Keratinocyte (primary cell): ENCODE data around the gene LRP1B.

Experiments
- EZH2 ChIP-seq: IDR thresholded peaks from one replicate; pipeline ENCODE4 v1.6.1; 2012; ENCODE audit warnings: inconsistent platforms, mild to moderate bottlenecking, low read length, moderate library complexity
- TF ChIP-seq, protein P1 (sequence below), 3 experiments: IDR thresholded peaks in 1 of 3; conservative IDR thresholded peaks in 1 of 3; optimal IDR thresholded peaks in 1 of 3; 2 replicates in 2 of 3; 3 replicates in 1 of 3; pipeline versions ENCODE3 to v1.5.1; 2011; ENCODE audit warnings: low read length in 3 of 3, mild to moderate bottlenecking in 3 of 3, moderate library complexity in 2 of 3, control low read depth in 1 of 3, inconsistent platforms in 1 of 3; ENCODE audit not compliant: insufficient read depth in 2 of 3; ENCODE audit errors: extremely low read depth in 1 of 3

DNA sequence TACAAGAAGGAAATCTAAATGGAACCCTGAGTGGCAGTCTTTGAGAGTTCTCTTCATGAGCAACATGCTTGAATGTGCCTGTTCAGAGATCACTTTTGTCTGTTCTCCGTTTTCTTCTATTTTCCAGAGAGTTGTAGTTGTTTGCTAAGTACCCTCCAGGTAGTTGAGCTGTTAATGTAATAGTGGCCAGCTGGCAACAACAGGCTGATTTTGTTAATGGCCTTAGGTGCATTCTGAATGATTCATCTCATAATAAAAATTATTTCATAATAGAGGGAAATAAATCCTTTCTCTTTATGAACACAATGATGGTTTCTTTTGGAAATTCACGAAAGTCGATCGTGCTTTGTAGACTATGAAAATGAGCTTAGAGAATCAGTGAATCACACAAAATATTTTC lies 136.8 kb downstream of the LRP1B start:
- TF ChIP-seq, protein P1, sequence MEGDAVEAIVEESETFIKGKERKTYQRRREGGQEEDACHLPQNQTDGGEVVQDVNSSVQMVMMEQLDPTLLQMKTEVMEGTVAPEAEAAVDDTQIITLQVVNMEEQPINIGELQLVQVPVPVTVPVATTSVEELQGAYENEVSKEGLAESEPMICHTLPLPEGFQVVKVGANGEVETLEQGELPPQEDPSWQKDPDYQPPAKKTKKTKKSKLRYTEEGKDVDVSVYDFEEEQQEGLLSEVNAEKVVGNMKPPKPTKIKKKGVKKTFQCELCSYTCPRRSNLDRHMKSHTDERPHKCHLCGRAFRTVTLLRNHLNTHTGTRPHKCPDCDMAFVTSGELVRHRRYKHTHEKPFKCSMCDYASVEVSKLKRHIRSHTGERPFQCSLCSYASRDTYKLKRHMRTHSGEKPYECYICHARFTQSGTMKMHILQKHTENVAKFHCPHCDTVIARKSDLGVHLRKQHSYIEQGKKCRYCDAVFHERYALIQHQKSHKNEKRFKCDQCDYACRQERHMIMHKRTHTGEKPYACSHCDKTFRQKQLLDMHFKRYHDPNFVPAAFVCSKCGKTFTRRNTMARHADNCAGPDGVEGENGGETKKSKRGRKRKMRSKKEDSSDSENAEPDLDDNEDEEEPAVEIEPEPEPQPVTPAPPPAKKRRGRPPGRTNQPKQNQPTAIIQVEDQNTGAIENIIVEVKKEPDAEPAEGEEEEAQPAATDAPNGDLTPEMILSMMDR (optimal IDR thresholded peaks at IDR 0.05 in 1 of 3, IDR thresholded peaks at IDR 0.05 in 1 of 3, conservative IDR thresholded peaks at IDR 0.05 in 1 of 3; ENCODE audit: extremely low read depth in 1 of 3, insufficient read depth in 2 of 3, low read length in 3 of 3) = no peak
- TF ChIP-seq EZH2 = no peak
